Endothelial cell of umbilical vein (primary cell): ENCODE results near the gene NDUFB7. TPM values are rescaled to one million over a fixed set of nuclear protein-coding genes. Genes with fewer than 3 reads are reported as not detected.

Source experiments
- BruUV-seq: library from RNA; stranded (reverse); fragments of 400-500 nt; replicated peaks from 2 replicates; lab custom pipeline; 2021; lab: Mats Ljungman, UMichigan
- CTCF ChIA-PET: fragments of 300-600, 350-600 bp; sonication (Branson Sonifier 250); formaldehyde crosslinking; loops from one replicate; lab custom pipeline; 2021; ENCODE audit warnings: antibody characterized with exemption, inconsistent platforms; lab: Charles Lee
- POLR2A ChIA-PET: fragments of 300-600, 350-600 bp; sonication (Branson Sonifier 250); formaldehyde crosslinking; loops from one replicate; lab custom pipeline; 2021; ENCODE audit warnings: antibody characterized with exemption, inconsistent platforms; lab: Charles Lee
- DNase-seq: peaks from one replicate; pipeline ENCODE4 v3.0.0-alpha.2; 2011; ENCODE audit warnings: low read depth, low spot score
- FAIRE-seq: peaks from 2 replicates; lab custom pipeline; 2011; peaks lifted over from hg19 to GRCh38; lab: Jason Lieb, UNC
- H2AFZ ChIP-seq: 2 replicates; pipeline ENCODE4 v1.6.0; 2012; ENCODE audit warnings: low read depth, low read length, control low read depth, inconsistent platforms
- H3K27ac ChIP-seq: 2 replicates; pipeline ENCODE4 v1.5.1; 2011; ENCODE audit warnings: low read depth, mild to moderate bottlenecking, control low read depth, low read length, moderate library complexity; ENCODE audit not compliant: insufficient read depth
- H3K27me3 ChIP-seq, 2 experiments: 2 replicates each; pipeline versions ENCODE4 v1.6.0 to v1.6.1; 2011; ENCODE audit warnings: low read length in 2 of 2, mixed read lengths in 1 of 2; ENCODE audit not compliant: control insufficient read depth in 2 of 2, insufficient read depth in 2 of 2
- H3K36me3 ChIP-seq, 2 experiments: 2 replicates in 1 of 2; 3 replicates in 1 of 2; pipeline ENCODE4 v1.5.1; 2011; ENCODE audit warnings: low read length in 2 of 2, mild to moderate bottlenecking in 1 of 2, moderate library complexity in 1 of 2; ENCODE audit not compliant: control insufficient read depth in 2 of 2, insufficient read depth in 2 of 2; ENCODE audit errors: extremely low read depth in 1 of 2
- H3K4me1 ChIP-seq: 3 replicates; pipeline ENCODE4 v1.5.1; 2011; ENCODE audit warnings: mild to moderate bottlenecking, low read length; ENCODE audit not compliant: control insufficient read depth, insufficient read depth; ENCODE audit errors: extremely low read depth
- H3K4me2 ChIP-seq: 2 replicates; pipeline ENCODE4 v1.6.1; 2011; ENCODE audit warnings: low read length, control low read depth, mixed read lengths; ENCODE audit not compliant: insufficient read depth
- H3K4me3 ChIP-seq, 3 experiments: fragments of 200-600 bp in 1 of 3; sonication (generic), shearing (Covaris generic) in 1 of 3; replicated peaks in 1 of 3; 2 replicates each; pipeline ENCODE4 v1.5.1; 2011 to 2016; ENCODE audit warnings: control low read depth in 3 of 3, low read length in 3 of 3, mild to moderate bottlenecking in 2 of 3, inconsistent platforms in 1 of 3, low read depth in 1 of 3, moderate library complexity in 1 of 3; ENCODE audit not compliant: insufficient read depth in 1 of 3
- H3K79me2 ChIP-seq: 2 replicates; pipeline ENCODE4 v1.6.0; 2012; ENCODE audit warnings: low read length, inconsistent platforms; ENCODE audit not compliant: control insufficient read depth, insufficient read depth
- H3K9ac ChIP-seq: replicated peaks from 2 replicates; pipeline ENCODE3; 2011; ENCODE audit warnings: low read length, control low read depth; ENCODE audit not compliant: insufficient read depth; ENCODE audit errors: extremely low read depth
- H3K9me1 ChIP-seq: replicated peaks from 3 replicates; pipeline ENCODE4 v1.6.0; 2011; ENCODE audit warnings: mild to moderate bottlenecking, low read length; ENCODE audit not compliant: control insufficient read depth, insufficient read depth; ENCODE audit errors: extremely low read depth
- H3K9me3 ChIP-seq: replicated peaks from 2 replicates; pipeline ENCODE4 v1.5.1; 2012; ENCODE audit warnings: low read length, inconsistent platforms; ENCODE audit not compliant: control insufficient read depth, insufficient read depth
- H4K20me1 ChIP-seq: replicated peaks from 2 replicates; pipeline ENCODE3; 2011; ENCODE audit warnings: mild to moderate bottlenecking, low read length; ENCODE audit not compliant: control insufficient read depth, insufficient read depth; ENCODE audit errors: extremely low read depth
- EZH2 ChIP-seq: IDR thresholded peaks from 2 replicates; pipeline ENCODE4 v1.6.1; 2012; ENCODE audit warnings: borderline replicate concordance, low read depth, mild to moderate bottlenecking, moderate library complexity, low read length, inconsistent platforms; ENCODE audit not compliant: severe bottlenecking
- FOS ChIP-seq: IDR thresholded peaks from 2 replicates; pipeline ENCODE4 v1.6.1; 2011; ENCODE audit warnings: mild to moderate bottlenecking, low read length, moderate library complexity, borderline replicate concordance; ENCODE audit not compliant: insufficient read depth
- GATA2 ChIP-seq: IDR thresholded peaks from 2 replicates; pipeline ENCODE4 v1.7.0; 2011; ENCODE audit warnings: low read depth, mild to moderate bottlenecking, moderate library complexity, mixed read lengths, low read length; ENCODE audit not compliant: insufficient read length, insufficient read depth
- JUN ChIP-seq: IDR thresholded peaks from 2 replicates; pipeline ENCODE4 v1.6.1; 2011; ENCODE audit warnings: borderline replicate concordance, low read depth; ENCODE audit not compliant: insufficient read length, insufficient read depth
- MYC ChIP-seq: IDR thresholded peaks from one replicate; pipeline ENCODE4 v1.6.1; 2011; ENCODE audit warnings: mild to moderate bottlenecking, low read depth, low read length
- POLR2A ChIP-seq: IDR thresholded peaks from 2 replicates; pipeline ENCODE4 v1.6.1; 2012; ENCODE audit warnings: low read depth, mild to moderate bottlenecking, control low read depth, low read length
- POLR2AphosphoS5 ChIP-seq: IDR thresholded peaks from 2 replicates; pipeline ENCODE4 v1.6.1; 2012; ENCODE audit warnings: low read depth, mild to moderate bottlenecking, control low read depth, low read length, moderate library complexity; ENCODE audit not compliant: insufficient read depth
- dilution Hi-C: fragments of 300-500 bp; cut with MboI; formaldehyde crosslinking; loops from one replicate; pipeline ENCODE4 v1.15.0; 2019; ENCODE audit warnings: low sequenced_read_pairs; ENCODE audit not compliant: extremely low pct_ligation_motif_present
- intact Hi-C: fragments of 100-400 bp; cut with micrococcal nuclease; formaldehyde crosslinking; loops from one replicate; pipeline ENCODE4 v1.10.0; 2022
- polyA plus RNA-seq, 4 experiments: library from polyadenylated mRNA; depleted of rRNA in 3 of 4; stranded (reverse) in 3 of 4; unstranded in 1 of 4; fragments of >200 nt; gene quantifications; 2 replicates each; pipeline versions ENCODE4 v1.2.1 to v1.2.3, GENCODE V29; 2011 to 2012; ENCODE audit warnings: missing spikeins in 1 of 4
- total RNA-seq: library from RNA; stranded (reverse); gene quantifications from 2 replicates; pipeline ENCODE4 v1.2.3, GENCODE V29; 2021
- TF ChIP-seq, protein P1 (sequence below), 2 donors: IDR thresholded peaks; 1 replicate in 1 of 2; 2 replicates in 1 of 2; pipeline ENCODE4 v1.5.1; 2011; ENCODE audit warnings: low read length in 2 of 2, mild to moderate bottlenecking in 2 of 2, moderate library complexity in 2 of 2, control low read depth in 1 of 2, inconsistent platforms in 1 of 2, low read depth in 1 of 2; ENCODE audit not compliant: insufficient read depth in 1 of 2; ENCODE audit errors: extremely low read depth in 1 of 2
- TF ChIP-seq, protein P2 (sequence below): IDR thresholded peaks from 2 replicates; pipeline ENCODE4 v1.6.1; 2011; ENCODE audit not compliant: insufficient read depth, insufficient read length

The NDUFB7 gene
- total and polyA plus RNA-seq, 2 donors (not counting 3 experiments of a cell fraction or from before 2014, with no cell fraction given): 177 to 655 TPM

DNA sequence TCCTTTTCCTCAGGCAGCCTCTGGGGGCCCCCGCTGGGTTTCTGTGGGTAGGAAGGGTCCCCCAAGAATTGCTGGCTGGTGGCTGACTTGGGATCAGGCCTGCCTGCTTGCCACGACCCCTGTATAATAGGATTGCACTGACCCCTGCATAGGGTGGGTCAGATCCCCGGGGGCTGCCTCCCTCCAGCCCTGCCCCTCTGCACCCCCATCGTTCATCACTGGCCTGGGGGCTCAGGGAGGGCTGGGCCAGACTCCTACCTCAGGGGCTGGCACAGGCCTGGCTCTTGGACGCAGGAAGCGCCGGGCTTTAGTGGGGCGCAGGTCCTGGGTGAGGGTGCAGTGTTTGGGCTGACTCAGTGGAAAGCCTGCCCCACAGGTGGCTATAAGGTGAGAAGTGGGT, 10.6 kb downstream of the NDUFB7 start:
- dilution Hi-C loops (no loop called here), intact Hi-C loops (no loop called here)
- no peak overlapping the region for H3K4me2 ChIP-seq
- TF ChIP-seq MYC (no peak), GATA2 (no peak), EZH2 (no peak), POLR2A (no peak), JUN (no peak), FOS (no peak), POLR2AphosphoS5 (no peak)
- TF ChIP-seq, protein P1, sequence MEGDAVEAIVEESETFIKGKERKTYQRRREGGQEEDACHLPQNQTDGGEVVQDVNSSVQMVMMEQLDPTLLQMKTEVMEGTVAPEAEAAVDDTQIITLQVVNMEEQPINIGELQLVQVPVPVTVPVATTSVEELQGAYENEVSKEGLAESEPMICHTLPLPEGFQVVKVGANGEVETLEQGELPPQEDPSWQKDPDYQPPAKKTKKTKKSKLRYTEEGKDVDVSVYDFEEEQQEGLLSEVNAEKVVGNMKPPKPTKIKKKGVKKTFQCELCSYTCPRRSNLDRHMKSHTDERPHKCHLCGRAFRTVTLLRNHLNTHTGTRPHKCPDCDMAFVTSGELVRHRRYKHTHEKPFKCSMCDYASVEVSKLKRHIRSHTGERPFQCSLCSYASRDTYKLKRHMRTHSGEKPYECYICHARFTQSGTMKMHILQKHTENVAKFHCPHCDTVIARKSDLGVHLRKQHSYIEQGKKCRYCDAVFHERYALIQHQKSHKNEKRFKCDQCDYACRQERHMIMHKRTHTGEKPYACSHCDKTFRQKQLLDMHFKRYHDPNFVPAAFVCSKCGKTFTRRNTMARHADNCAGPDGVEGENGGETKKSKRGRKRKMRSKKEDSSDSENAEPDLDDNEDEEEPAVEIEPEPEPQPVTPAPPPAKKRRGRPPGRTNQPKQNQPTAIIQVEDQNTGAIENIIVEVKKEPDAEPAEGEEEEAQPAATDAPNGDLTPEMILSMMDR (IDR thresholded peaks at IDR 0.05; ENCODE audit: extremely low read depth in 1 of 2, insufficient read depth in 1 of 2, low read depth in 1 of 2, low read length in 2 of 2): no peak
- TF ChIP-seq, protein P2, sequence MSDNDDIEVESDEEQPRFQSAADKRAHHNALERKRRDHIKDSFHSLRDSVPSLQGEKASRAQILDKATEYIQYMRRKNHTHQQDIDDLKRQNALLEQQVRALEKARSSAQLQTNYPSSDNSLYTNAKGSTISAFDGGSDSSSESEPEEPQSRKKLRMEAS: no peak
- H2AFZ ChIP-seq: no peak overlapping the region
- H3K4me3 ChIP-seq: no peak overlapping the region
- POLR2A ChIA-PET: no interaction called here
- H4K20me1 ChIP-seq: no peaks in the 10 kb centered on the region
- no peak overlapping the region for H3K27ac ChIP-seq
- H3K79me2 ChIP-seq: peaks cover 2% of the 10 kb centered on the region
- H3K9me1 ChIP-seq: no peaks in the 10 kb centered on the region
- peaks cover 6% of the 10 kb centered on the region for H3K4me1 ChIP-seq
- no peaks in the 10 kb centered on the region for H3K27me3 ChIP-seq
- BruUV-seq: no TSS peak
- H3K9ac ChIP-seq: no peak overlapping the region
- no peaks in the 10 kb centered on the region for H3K9me3 ChIP-seq
- FAIRE-seq (no peak), DNase-seq (no peak)
- CTCF ChIA-PET: interaction anchor here (1.6 kb wide), 1 partner anchor 125 kb away, joined by 4 read pairs; no protein-coding TSS in a partner anchor
- H3K36me3 ChIP-seq: peaks cover 0 to 7% of the 10 kb centered on the region in 2 experiments
